Nephron (organoid): ENCODE data around the gene TJAP1.

Experiments used
- H3K27ac Mint-ChIP-seq, 3 experiments: 2 replicates each; pipeline ENCODE4 v1.8.0; 2020; ENCODE audit warnings: mixed read lengths in 3 of 3, mild to moderate bottlenecking in 2 of 3, moderate library complexity in 1 of 3
- H3K27me3 Mint-ChIP-seq: 2 replicates; pipeline ENCODE4 v1.8.0; 2021; ENCODE audit warnings: low read depth, mild to moderate bottlenecking, moderate library complexity, mixed read lengths
- H3K36me3 Mint-ChIP-seq: 2 replicates; pipeline ENCODE4 v1.8.0; 2020; ENCODE audit warnings: low read depth, mixed read lengths
- H3K4me1 Mint-ChIP-seq: 2 replicates; pipeline ENCODE4 v1.8.0; 2020; ENCODE audit warnings: mixed read lengths
- H3K4me3 Mint-ChIP-seq, 3 experiments: 2 replicates each; pipeline ENCODE4 v1.8.0; 2020; ENCODE audit warnings: mild to moderate bottlenecking in 3 of 3, mixed read lengths in 3 of 3, moderate library complexity in 2 of 3
- H3K9me3 Mint-ChIP-seq: 2 replicates; pipeline ENCODE4 v1.8.0; 2020; ENCODE audit warnings: mixed read lengths
- TF ChIP-seq, protein P1 (sequence below), 3 experiments: fragments of 200-600 bp; sonication (generic); IDR thresholded peaks; one replicate each; pipeline ENCODE4 v1.5.0; 2021; ENCODE audit warnings: antibody characterized with exemption in 3 of 3; ENCODE audit not compliant: unreplicated experiment in 3 of 3

TJAP1 gene

DNA sequence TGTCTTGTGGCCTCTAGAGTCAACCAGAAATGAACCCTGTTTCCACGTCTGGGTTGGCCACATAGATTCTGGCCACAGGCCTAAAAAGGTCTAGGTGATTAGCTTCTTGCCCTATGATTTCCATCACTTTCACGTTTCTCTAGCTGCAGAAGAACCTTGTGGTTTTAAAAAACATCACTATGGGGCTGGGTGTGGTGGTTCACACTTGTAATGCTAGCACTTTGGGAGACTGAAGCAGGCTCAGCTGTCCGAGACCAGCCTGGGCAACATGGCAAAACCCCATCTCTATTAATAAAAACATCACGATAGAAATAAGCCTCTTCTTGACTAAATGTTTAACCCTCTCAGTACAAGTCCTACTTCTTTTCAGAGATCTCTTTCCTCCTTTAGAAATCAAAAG lies 67.1 kb downstream of the TJAP1 start:
- H3K27ac Mint-ChIP-seq, result no peak overlapping the region
- H3K4me3 Mint-ChIP-seq, result no peak overlapping the region
- peaks cover 57% of the 10 kb centered on the region for H3K36me3 Mint-ChIP-seq
- H3K9me3 Mint-ChIP-seq, result no peaks in the 10 kb centered on the region
- H3K4me1 Mint-ChIP-seq, result no peaks in the 10 kb centered on the region
- H3K27me3 Mint-ChIP-seq, result no peaks in the 10 kb centered on the region
- TF ChIP-seq, protein P1, sequence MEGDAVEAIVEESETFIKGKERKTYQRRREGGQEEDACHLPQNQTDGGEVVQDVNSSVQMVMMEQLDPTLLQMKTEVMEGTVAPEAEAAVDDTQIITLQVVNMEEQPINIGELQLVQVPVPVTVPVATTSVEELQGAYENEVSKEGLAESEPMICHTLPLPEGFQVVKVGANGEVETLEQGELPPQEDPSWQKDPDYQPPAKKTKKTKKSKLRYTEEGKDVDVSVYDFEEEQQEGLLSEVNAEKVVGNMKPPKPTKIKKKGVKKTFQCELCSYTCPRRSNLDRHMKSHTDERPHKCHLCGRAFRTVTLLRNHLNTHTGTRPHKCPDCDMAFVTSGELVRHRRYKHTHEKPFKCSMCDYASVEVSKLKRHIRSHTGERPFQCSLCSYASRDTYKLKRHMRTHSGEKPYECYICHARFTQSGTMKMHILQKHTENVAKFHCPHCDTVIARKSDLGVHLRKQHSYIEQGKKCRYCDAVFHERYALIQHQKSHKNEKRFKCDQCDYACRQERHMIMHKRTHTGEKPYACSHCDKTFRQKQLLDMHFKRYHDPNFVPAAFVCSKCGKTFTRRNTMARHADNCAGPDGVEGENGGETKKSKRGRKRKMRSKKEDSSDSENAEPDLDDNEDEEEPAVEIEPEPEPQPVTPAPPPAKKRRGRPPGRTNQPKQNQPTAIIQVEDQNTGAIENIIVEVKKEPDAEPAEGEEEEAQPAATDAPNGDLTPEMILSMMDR (IDR thresholded peaks at IDR 0.05; ENCODE audit: unreplicated experiment in 3 of 3), result no peak

DNA sequence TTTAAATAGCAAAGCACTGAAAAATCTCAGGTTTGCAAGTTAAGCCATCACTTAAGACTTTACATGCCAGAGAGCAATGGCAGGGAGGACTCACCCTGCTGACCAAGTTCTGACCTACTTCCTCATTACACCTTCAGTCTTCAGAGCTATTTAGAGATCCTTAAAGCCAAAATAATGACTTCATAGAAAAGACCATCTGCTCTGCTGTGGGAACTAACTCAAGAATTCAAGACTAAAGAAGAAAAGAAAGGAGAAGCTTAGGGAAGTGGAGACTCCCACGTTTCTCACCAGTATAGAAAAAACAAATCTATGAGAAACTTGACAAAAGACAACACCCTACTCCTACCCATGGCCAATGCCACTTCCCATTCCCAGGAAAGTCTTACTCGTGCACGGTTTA lies 69.9 kb downstream of the TJAP1 start:
- H3K4me3 Mint-ChIP-seq, result no peak overlapping the region
- H3K9me3 Mint-ChIP-seq, result no peaks in the 10 kb centered on the region
- H3K27me3 Mint-ChIP-seq, result no peaks in the 10 kb centered on the region
- H3K27ac Mint-ChIP-seq, result peak overlapping the region in 1 of 3 experiments; percentile 81
- H3K4me1 Mint-ChIP-seq, result no peaks in the 10 kb centered on the region
- TF ChIP-seq, protein P1 (IDR thresholded peaks at IDR 0.05; ENCODE audit: unreplicated experiment in 3 of 3), result no peak
- H3K36me3 Mint-ChIP-seq, result peaks cover 62% of the 10 kb centered on the region
